Smooth muscle cell (in vitro differentiated cells): ENCODE measurements around the gene CELA1. TPM values are rescaled to one million over a fixed set of nuclear protein-coding genes. Genes with fewer than 3 reads are reported as not detected.

Experiments used
- DNase-seq: peaks from one replicate; lab custom pipeline; 2025; ENCODE audit not compliant: unreplicated experiment; lab: John Stamatoyannopoulos, UW
- H2AFZ ChIP-seq: fragments of 200-600 bp; sonication (generic); 2 replicates; pipeline ENCODE4 v1.6.0; 2016; ENCODE audit warnings: antibody characterized with exemption, low read depth, mild to moderate bottlenecking
- H3F3A ChIP-seq: fragments of 200-600 bp; sonication (generic); 2 replicates; pipeline ENCODE4 v1.6.0; 2017; ENCODE audit warnings: antibody characterized with exemption, low read depth
- H3K27ac ChIP-seq: fragments of 200-600 bp; sonication (generic); 2 replicates; pipeline ENCODE4 v1.5.1; 2016; ENCODE audit warnings: low read depth, mild to moderate bottlenecking
- H3K27me3 ChIP-seq: fragments of 200-600 bp; sonication (generic); 2 replicates; pipeline ENCODE4 v1.6.1; 2016; ENCODE audit warnings: low read depth, mild to moderate bottlenecking
- H3K36me3 ChIP-seq: fragments of 200-600 bp; sonication (generic); 2 replicates; pipeline ENCODE4 v1.5.1; 2016; ENCODE audit warnings: low read depth
- H3K4me1 ChIP-seq: fragments of 200-600 bp; sonication (generic); 2 replicates; pipeline ENCODE4 v1.5.1; 2016; ENCODE audit warnings: low read depth
- H3K4me2 ChIP-seq: fragments of 200-600 bp; sonication (generic); 2 replicates; pipeline ENCODE4 v1.6.0; 2016; ENCODE audit warnings: mild to moderate bottlenecking
- H3K4me3 ChIP-seq: fragments of 200-600 bp; sonication (generic); 2 replicates; pipeline ENCODE4 v1.5.1; 2016; ENCODE audit warnings: mild to moderate bottlenecking
- H3K79me2 ChIP-seq: fragments of 200-600 bp; sonication (generic); 2 replicates; pipeline ENCODE4 v1.6.0; 2016; ENCODE audit warnings: low read depth, mild to moderate bottlenecking
- H3K9ac ChIP-seq: fragments of 200-600 bp; sonication (generic); 2 replicates; pipeline ENCODE4 v1.6.0; 2016; ENCODE audit warnings: low read depth
- H3K9me3 ChIP-seq: fragments of 200-600 bp; sonication (generic); replicated peaks from 2 replicates; pipeline ENCODE4 v1.5.1; 2016; ENCODE audit warnings: low read depth
- H4K20me1 ChIP-seq: fragments of 200-600 bp; sonication (generic); 2 replicates; pipeline ENCODE4 v1.6.0; 2016; ENCODE audit warnings: low read depth
- CTCF ChIP-seq: fragments of 200-600 bp; sonication (generic); IDR thresholded peaks from 2 replicates; pipeline ENCODE4 v1.5.1; 2017; ENCODE audit warnings: borderline replicate concordance, mild to moderate bottlenecking, antibody characterized with exemption; ENCODE audit not compliant: insufficient read depth, poor library complexity, severe bottlenecking
- WGBS: methylation state at CpG from one replicate; pipeline ENCODE4 v1.1.7; 2016; ENCODE audit warnings: low lambda C conversion rate; 5-methylcytosine and 5-hydroxymethylcytosine counted together
- polyA plus RNA-seq: library from polyadenylated mRNA; unstranded; fragments of >200 nt; fragmentation: Nextera tagmentation; extraction: Ambion mirVana; gene quantifications from 2 replicates; pipeline ENCODE4 v1.2.1, GENCODE V29; 2016
- total RNA-seq: library from RNA; depleted of rRNA; stranded (reverse); fragments of >200 nt; gene quantifications from 2 replicates; pipeline ENCODE4 v1.2.3, GENCODE V29; 2014

Gene CELA1
- total and polyA plus RNA-seq, 2 experiments from 2014 or later, result not detected

GRCh38 chr12:51369581-51369980, 23.1 kb upstream of the CELA1 start:
- no peak overlapping the region for H3K4me3 ChIP-seq
- WGBS, result 91% methylated on average over 4 of the region's 4 CpGs
- no peak for TF ChIP-seq CTCF
- H3K4me2 ChIP-seq, result peak overlapping the region; percentile 44
- no peak for DNase-seq
- H4K20me1 ChIP-seq, result no peaks in the 10 kb centered on the region
- H3K36me3 ChIP-seq, result no peaks in the 10 kb centered on the region
- H3K9ac ChIP-seq, result no peak overlapping the region
- H3K27me3 ChIP-seq, result no peaks in the 10 kb centered on the region
- H3K79me2 ChIP-seq, result no peaks in the 10 kb centered on the region
- peak overlapping the region; percentile 38 for H3K27ac ChIP-seq
- H3K4me1 ChIP-seq, result peaks cover 23% of the 10 kb centered on the region
- H3F3A ChIP-seq, result peaks cover 17% of the 10 kb centered on the region
- H3K9me3 ChIP-seq, result no peaks in the 10 kb centered on the region
- no peak overlapping the region for H2AFZ ChIP-seq

- Histone ChIP-seq H3K4me3 (no peak overlapping the region), H3K4me2 (peak overlapping the region; percentile 44), H3K27ac (peak overlapping the region; percentile 38), H3F3A (peaks cover 17% of the 10 kb centered on the region), H3K36me3 (no peaks in the 10 kb centered on the region), H2AFZ (no peak overlapping the region), H4K20me1 (no peaks in the 10 kb centered on the region), H3K9me3 (no peaks in the 10 kb centered on the region), H3K27me3 (no peaks in the 10 kb centered on the region), H3K9ac (no peak overlapping the region), H3K79me2 (no peaks in the 10 kb centered on the region), H3K4me1 (peaks cover 23% of the 10 kb centered on the region)
- TF ChIP-seq CTCF, result no peak
- DNase-seq, result no peak
- WGBS, result 71% methylated on average over 17 of the region's 17 CpGs
Observed at GRCh38 chr12:51368640-51369517, 22.4 kb upstream of the CELA1 start.

- H3K4me3 ChIP-seq, result no peak overlapping the region
- H2AFZ ChIP-seq, result no peak overlapping the region
- H3K79me2 ChIP-seq, result no peaks in the 10 kb centered on the region
- H3K27me3 ChIP-seq, result no peaks in the 10 kb centered on the region
- no peak overlapping the region for H3K27ac ChIP-seq
- no peak overlapping the region for H3K4me2 ChIP-seq
- WGBS, result 97% methylated on average over 10 of the region's 10 CpGs
- H3F3A ChIP-seq, result peaks cover under 1% of the 10 kb centered on the region
- no peaks in the 10 kb centered on the region for H4K20me1 ChIP-seq
- no peaks in the 10 kb centered on the region for H3K36me3 ChIP-seq
- peaks cover 15% of the 10 kb centered on the region for H3K4me1 ChIP-seq
- no peak for TF ChIP-seq CTCF
- H3K9me3 ChIP-seq, result no peaks in the 10 kb centered on the region
- H3K9ac ChIP-seq, result no peak overlapping the region
- DNase-seq, result no peak
Observed at GRCh38 chr12:51365276-51365675, 18.8 kb upstream of the CELA1 start.
